IPS-18c (cell line): ENCODE data around the gene MEGF10.
"Not testable (repeated sequence)": the region's sequence is repeated elsewhere in the genome, so short reads cannot be mapped to it uniquely, and the experiment has no call there.

Experiments used
- H3K4me3 ChIP-seq: 2 replicates; pipeline ENCODE4 v1.7.0; 2013; ENCODE audit warnings: low read depth, mild to moderate bottlenecking, low read length, moderate library complexity; ENCODE audit not compliant: insufficient read depth
- H3K9me3 ChIP-seq: one replicate; pipeline ENCODE4 v1.6.1; 2013; ENCODE audit warnings: mild to moderate bottlenecking, low read length, moderate library complexity; ENCODE audit not compliant: control insufficient read depth, insufficient read depth

The MEGF10 gene

DNA sequence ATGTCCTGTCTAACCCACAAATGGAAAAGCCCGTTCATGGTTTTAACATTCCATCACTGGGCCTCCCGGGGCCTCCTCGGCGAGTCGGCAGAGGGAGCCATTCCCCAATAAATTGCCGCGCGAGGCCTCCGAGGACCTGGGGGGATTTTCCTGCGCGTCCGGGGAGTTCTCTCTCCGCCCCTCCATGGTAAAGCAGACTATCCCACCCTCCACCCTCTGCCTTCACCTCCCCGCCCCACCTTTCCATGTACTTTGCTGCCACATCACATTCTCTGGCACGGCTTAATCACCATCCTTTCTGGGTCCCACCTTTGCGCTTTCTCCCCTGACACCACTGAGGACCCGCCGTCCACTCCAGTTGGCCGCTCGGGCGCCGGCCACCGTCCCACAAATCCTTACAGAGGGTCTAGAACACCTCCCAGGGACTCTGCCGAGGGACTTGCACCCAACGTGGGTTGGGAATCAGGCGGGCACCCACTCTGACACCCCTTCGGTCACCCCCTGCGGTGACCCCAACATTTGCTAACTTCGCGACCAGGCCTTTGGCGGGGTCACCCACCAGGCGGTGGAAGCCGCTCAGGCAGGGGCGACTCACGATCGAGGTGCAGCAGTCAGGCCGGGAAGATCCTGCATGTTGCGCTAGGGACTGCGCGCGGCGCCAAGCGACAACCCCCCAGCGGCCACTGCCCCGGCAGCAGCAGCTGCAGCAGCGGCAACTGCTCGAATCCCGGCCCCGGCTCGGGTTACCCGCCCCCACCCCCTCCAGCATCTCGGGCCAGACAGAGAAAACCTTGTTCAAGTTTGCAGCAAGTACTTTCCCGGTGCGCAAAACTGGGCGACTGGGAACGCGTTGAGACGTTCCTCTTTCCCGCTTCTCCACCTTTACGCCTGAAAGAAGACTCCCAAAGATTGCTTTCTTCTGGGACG, at the start of gene MEGF10:
TSS of gene MEGF10 (plus strand) at position 778 of the 927 bp plus-strand sequence. CDS start 40,513 bp downstream, outside the sequence.
- peak within 1 kb of the TSS; percentile 83 for H3K4me3 ChIP-seq

DNA sequence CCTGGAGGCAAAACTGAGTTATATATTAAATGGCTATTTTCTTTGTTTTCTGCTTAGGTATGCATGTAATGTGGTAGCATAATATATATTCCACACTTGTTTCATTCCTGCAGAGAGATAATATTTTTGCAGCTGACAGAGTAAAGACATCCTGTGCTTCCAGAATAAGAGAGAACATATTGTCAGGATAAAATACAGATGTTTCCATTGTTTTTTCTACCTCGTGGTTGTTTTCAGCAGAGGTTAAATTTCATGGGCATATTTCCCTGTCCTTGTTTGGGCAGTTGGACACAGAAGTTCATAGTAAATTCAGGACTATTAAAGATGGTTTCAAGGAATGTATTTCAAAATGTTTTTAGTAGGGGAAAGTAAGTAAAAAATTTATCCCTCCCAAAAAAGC, 47.6 kb upstream of the MEGF10 start:
- no peak overlapping the region for H3K4me3 ChIP-seq
- no peaks in the 10 kb centered on the region for H3K9me3 ChIP-seq

More for the DNA sequence above, at the start of gene MEGF10:
- H3K9me3 ChIP-seq: no peaks in the 10 kb centered on the region

DNA sequence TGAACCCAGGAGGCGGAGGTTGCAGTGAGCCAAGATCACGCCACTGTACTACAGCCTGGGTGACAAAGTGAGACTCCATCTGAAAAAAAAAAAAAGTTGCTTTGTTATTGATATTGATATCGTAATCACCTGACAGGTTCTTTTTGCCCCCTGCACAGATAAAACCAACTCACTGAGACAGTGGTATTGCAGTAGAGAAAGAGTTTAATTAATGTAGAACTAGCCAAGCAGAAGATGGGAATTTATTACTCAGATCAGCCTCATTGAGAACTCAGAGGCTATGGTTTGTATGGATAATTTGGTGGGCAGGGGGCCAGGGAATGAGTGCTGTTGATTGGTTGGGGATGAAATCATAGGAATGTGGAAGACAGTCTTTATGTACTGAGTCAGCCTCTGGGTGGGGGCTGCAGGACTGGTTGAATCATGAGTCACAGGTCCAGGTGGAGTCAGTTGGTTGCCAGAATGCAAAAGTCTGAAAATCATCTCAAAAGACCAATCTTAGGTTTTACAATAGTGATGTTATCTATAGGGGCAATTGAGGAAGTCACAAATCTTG, 35.8 kb upstream of the MEGF10 start:
- H3K4me3 ChIP-seq: no peak overlapping the region
- peaks cover 4% of the 10 kb centered on the region for H3K9me3 ChIP-seq

DNA sequence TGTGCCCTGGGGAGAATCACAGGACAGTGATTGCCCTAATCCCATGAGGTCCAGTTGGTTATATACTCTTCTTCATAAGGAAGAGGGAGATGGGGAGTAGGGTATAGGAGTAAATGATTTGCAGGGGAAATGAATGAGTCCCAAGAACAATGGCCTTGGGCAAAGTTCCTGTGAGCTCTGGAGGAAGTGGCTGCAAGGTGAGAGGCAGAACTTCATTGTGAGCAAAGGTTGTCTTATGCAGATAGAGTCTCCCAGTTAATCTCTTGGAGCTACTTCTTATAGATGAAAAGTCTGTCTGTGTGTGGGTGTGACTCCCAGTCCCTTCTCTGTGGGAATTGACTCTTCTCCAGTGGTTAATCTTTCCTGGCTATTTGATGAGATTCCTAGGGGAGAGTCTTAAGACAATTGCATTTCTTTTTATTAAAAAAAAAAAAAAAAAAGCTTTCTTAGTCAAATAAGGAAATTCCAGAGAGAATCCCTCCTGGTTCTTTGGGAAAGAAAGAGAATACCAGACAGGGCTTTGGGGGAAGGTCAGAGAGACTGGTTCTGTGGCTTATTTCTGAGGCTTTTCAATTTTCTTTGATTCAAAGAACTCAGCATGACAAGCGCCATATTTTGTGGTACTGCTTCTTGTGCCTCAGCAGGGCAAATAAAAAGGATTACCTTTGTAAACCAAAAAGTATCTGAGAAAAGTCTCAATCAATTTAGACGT, 33.6 kb upstream of the MEGF10 start:
- peaks cover 4% of the 10 kb centered on the region for H3K9me3 ChIP-seq
- no peak overlapping the region for H3K4me3 ChIP-seq

DNA sequence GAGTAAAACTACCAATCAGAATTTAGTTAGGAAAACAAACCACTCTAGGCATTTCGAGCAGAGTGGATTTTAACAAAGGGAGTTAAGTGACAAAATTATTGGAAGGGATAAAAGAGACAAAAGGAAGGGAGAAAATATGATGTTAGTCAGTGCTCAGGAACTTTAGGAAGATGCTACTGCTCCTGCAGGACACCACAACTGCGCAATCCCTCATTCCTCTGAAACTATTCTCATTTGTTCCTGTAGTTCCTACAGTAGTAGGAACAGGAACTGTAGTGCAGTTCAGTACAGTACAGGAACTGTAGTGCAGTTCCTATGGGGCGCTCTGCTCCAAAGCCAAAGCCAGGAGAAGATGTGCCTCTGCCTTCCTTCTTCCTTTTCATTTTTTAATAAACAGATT, 29.9 kb upstream of the MEGF10 start:
- no peaks in the 10 kb centered on the region for H3K9me3 ChIP-seq

DNA sequence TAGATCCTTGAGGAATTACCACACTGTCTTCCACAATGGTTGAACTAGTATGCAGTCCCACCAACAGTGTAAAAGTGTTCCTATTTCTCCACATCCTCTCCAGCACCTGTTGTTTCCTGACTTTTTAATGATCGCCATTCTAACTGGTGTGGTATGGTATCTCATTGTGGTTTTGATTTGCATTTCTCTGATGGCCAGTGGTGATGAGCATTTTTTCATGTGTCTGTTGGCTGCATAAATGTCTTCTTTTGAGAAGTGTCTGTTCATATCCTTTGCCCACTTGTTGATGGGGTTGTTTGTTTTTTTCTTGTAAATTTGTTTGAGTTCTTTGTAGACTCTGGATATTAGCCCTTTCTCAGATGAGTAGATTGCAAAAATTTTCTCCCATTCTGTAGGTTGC, 25.1 kb upstream of the MEGF10 start:
- H3K4me3 ChIP-seq, H3K9me3 ChIP-seq: not testable (repeated sequence)

More for the DNA sequence above, 29.9 kb upstream of the MEGF10 start:
- H3K4me3 ChIP-seq: no peak overlapping the region

DNA sequence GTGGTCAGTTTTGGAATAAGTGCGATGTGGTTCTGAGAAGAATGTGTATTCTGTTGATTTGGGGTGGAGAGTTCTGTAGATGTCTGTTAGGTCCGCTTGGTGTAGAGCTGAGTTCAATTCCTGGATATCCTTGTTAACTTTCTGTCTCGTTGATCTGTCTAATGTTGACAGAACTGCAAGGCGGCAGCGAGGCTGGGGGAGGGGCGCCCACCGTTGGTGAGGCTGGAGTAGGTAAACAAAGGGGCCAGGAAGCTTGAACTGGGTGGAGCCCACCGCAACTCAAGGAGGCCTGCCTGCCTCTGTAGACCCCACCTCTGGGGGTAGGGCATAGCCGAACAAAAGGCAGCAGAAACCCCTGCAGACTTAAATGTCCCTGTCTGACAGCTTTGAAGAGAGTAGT, 22.3 kb upstream of the MEGF10 start:
- not testable (repeated sequence) for H3K9me3 ChIP-seq, H3K4me3 ChIP-seq

DNA sequence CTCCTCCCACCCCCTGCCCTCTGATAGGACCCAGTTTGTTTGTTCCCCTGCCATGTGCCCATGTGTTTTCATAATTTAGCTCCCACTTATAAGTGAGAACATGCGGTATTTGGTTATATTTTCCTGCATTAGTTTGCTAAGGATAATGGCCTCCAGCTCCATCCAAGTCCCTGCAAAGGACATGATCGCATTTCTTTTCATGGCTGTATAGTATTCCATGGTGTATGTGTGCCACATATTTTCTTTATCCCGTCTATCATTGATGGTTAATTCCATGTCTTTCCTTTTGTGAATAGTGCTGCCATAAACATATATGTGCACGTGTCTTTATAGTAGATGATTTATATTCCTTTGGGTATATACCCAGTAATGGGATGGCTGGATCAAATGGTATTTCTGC, 19.9 kb upstream of the MEGF10 start:
- not testable (repeated sequence) for H3K9me3 ChIP-seq, H3K4me3 ChIP-seq

DNA sequence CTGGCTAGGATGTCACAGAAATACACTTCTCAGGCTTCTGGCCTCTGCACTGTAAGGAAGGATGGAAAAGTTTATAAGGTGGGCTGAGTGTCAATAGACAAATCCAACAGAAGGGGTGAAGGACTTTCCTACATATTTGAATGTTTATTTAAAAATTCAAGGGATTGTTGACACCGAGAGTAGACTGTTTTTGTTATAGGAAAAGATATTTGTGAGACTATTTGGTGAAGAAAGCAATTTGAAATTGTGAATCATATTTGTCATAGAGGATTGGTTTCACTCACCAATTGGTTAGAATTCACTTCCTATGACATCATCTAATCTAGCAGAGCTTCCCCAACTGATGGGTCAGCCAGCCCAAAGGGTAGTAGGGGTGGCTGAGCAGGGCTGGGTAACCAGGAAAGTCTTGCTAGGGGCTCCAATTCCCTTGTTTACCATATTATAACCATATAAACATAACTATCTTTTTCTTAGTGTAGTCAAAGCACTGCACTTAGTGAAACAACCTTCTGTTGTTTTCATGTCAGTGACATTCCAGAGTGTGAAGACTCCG, 14.9 kb upstream of the MEGF10 start:
- no peak overlapping the region for H3K4me3 ChIP-seq
- H3K9me3 ChIP-seq: no peaks in the 10 kb centered on the region

DNA sequence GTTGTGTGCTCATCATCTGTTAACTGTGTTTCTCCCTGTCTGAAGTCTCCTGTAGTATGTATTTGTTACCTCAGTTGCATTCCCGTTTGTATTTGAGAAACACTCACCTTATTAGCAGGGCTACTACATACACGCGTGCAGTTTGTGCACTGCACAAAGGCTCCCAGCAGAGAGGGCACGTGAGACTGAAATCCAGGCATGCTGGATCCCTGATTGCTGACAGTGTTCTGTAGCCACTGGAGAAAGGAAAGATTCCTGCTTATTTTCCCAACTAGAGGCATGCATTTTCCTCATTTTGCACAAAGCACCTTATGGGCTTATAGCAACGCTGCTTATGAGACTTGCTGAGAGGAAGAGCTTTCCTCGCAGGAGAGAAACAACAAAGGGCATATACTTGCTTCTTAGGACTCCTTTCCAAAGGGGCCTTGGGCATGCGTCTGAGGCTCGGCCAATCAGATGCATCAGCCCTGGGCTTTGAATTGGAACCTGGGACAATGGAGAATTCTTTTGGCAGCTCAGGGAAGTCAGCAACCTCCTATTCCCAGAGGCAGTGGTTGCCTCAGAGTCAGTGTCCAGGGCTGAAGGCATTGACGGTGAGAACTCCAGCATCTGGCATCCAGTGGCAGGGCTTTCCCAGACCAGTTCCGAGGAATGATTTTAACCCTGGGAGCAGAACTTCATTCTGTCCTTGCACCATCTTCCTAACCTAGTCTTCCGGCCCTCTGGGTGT, 9.9 kb upstream of the MEGF10 start:
- no peak overlapping the region for H3K4me3 ChIP-seq

DNA sequence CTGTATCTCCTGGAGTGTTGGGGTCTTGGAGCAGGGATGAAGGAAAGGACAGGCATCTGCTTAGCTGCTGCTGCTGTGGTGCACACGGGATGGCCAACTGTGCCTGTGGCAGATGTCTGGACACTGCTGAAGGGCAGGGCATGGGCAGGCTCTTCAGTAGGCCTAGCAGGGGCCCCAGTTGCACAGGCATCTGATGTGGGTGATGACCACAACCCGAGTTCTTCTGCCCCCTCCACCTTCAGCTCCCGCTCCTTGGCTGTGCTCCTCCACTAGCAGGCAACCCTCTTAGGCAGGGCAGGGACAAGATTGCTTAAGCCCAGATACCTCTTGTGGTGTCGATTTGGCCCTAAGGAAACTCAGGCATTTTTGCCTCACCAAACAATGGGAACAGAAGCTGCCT, 9.0 kb upstream of the MEGF10 start:
- H3K9me3 ChIP-seq: no peaks in the 10 kb centered on the region
- H3K4me3 ChIP-seq: no peak overlapping the region

More for the DNA sequence above, 9.9 kb upstream of the MEGF10 start:
- no peaks in the 10 kb centered on the region for H3K9me3 ChIP-seq

DNA sequence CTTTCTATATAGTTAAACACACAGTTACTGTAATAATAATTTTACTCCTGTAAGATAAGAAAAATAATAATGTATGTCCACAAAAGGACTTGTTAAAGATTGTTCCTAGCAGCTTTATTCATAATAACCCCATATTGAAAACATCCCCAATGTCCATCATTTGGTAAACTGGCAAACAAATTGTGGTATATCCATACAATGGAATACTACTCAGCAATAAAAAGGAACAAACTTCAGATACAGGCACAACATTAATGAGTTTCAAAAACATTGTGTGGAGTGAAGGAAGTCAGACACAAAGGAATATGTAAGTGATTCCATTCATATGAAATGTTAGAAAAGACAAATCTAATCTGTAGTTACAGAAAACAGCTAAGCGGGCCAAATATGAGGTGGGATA, 1.9 kb upstream of the MEGF10 start:
- no peak overlapping the region for H3K4me3 ChIP-seq
- no peaks in the 10 kb centered on the region for H3K9me3 ChIP-seq

DNA sequence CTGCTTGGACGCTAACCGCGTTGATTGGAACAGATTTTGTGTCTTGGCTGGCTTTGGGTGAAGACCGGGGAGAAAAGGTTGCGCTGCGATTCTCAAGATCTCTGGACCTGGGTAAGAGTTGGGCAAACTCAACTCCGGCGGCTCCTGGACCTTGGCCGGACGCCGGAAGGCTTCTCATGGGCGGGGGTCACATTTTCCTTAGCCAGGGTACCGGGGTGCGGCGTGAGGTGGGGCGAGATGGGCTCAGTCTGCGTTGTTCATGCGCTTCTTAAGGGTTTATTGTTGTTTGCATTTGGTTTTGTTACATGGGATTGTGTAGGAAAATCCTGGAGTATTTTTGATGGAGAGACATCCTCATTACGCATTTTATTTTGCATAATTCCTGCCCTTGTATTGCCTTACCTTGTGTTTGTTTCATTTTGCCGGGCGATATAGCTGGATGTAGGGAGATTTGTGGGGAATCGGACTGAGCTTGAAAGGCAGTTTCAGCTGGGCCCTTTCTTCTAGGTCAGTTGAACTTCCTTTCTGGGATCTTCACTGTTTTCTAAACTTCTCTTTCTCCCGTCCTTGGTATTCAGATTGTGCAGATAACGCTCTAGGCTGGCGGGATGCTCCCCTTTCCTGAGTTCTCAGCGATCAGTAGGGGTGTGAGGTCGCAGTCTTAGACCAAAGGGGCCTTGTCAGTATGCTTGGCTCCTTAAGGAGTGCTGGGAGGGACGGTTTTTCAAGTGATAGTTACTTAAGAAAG, 524 bp downstream of the MEGF10 start:
- H3K4me3 ChIP-seq: peak overlapping the region; percentile 83
- no peaks in the 10 kb centered on the region for H3K9me3 ChIP-seq

DNA sequence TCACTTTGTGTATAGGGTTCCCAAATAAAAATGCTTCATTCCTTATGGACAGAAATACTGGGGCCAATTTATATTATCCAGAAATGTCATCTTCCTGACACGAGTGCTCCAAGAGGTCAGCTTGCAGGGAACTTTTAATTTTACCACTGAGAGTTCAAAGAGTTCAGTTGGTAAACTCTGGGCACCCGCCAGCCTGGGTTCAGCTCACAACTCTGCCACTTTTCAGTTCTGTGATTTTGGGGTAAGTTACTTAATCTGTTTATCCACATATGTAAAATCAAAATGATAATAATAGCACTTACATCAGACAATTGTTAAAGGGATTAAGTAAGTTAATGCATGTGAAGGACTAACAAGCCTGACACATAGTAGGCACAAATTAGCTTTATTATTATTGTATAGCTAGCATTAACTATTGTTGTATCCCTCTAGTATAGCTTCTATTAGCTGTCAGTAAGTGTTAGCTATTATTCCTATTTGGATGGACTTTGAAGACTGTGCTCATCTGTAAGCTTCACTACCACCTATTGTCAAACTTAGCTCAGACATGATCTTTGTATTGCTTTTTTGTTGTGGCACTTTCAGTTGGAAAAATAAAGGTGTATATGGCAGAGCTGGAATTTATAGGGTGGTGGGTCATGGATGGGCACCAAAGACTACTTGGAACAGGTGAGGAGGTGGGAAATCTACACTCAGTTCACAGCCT, 1.6 kb downstream of the MEGF10 start:
- peak overlapping the region; percentile 83; the same call in 1 of the 2 replicates for H3K4me3 ChIP-seq

DNA sequence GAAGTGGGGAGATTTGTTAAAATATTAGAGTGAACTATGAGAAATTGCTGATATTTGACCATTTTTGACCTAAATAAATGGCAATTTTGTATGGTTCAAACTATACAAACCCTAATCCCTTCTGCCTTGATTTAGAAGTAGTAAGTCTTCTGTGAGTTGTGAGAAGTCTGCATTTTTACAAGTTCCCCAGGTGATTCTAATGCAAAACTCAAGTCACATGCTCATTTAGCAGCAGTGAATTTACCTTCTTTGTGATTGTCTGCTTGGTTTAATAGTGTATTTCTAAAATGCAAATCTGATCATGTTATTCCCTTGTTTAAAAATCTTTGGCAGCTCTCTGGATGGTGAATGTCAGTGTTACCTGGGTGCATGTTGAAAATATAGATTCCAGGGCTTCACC, 2.8 kb downstream of the MEGF10 start:
- Histone ChIP-seq H3K4me3 (no peak overlapping the region; the same call in 1 of the 2 replicates), H3K9me3 (no peaks in the 10 kb centered on the region)

More for the DNA sequence above, 1.6 kb downstream of the MEGF10 start:
- no peaks in the 10 kb centered on the region for H3K9me3 ChIP-seq

DNA sequence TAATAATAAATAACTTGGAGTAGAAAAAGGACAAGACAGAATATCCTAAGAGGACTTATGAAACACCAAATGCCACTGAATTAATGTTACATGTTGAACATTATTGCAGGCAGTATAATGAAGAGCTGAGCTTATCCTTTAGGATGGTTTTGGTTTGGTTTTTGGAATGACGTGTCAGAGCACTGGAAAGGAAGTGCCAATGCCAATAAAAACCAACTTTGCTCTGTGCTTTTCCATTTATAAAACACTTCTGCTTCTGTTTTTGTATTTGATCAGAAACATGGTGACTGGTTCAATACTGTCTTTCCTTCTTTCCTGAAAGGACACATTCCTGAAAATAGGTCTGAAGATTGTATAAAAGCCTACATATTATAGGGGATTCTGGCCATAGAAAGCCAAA, 4.2 kb downstream of the MEGF10 start:
- Histone ChIP-seq H3K4me3 (no peak overlapping the region), H3K9me3 (no peaks in the 10 kb centered on the region)
